SK-MEL-5 (cell line): ENCODE results near the gene PLXNA2. TPM values are rescaled to one million over a fixed set of nuclear protein-coding genes. Genes with fewer than 3 reads are reported as not detected.

Source experiments
- DNase-seq: peaks from one replicate; pipeline ENCODE4 v3.0.0-alpha.2; 2016; ENCODE audit warnings: low read depth, low spot score
- in situ Hi-C: cut with HindIII; loops from 2 replicates; pipeline ENCODE4 v1.10.0; 2016; ENCODE audit warnings: low sequenced_read_pairs, high pct_unique_total_duplicates, low pct_unique_long_range_greater_than_20kb
- total RNA-seq: library from RNA; depleted of rRNA; stranded (reverse); fragments of >200 nt; shearing (Covaris generic); gene quantifications from 2 replicates; pipeline ENCODE4 v1.2.3, GENCODE V29; 2014

Gene PLXNA2
- total RNA-seq, 1 experiment from 2014 or later = 0.34 TPM

DNA sequence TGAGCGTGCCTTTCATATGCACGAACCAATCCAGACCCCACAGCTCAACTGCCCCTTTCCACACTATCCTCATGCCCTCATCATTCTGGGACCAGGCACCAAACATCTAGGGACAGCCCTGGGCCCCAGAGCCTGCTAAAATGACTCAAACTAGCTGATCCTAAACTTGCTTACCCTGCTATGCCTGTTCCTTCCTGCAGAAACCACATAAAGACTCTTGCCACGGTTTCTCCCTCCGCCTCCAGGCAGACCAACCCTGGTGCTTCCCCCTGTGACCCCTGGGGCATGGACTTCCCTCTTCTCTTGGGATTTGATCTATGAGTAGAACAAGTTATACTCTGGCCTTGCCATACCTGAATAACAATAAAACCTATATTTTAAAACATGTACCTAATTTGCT, 195.3 kb downstream of the PLXNA2 start:
- no peak for DNase-seq
- in situ Hi-C loops = no loop called here

- DNase-seq = no peak
- in situ Hi-C loops = no loop called here
These were observed 196.2 kb downstream of the PLXNA2 start for GRCh38 chr1:208047975-208048374.

GRCh38 chr1:208047476-208047934, 196.7 kb downstream of the PLXNA2 start:
- in situ Hi-C loops = no loop called here

GRCh38 chr1:208045463-208046260, 198.5 kb downstream of the PLXNA2 start:
- peak; percentile 69 for DNase-seq
- in situ Hi-C loops = no loop called here

More at GRCh38 chr1:208047476-208047934, 196.7 kb downstream of the PLXNA2 start:
- no peak for DNase-seq

DNA sequence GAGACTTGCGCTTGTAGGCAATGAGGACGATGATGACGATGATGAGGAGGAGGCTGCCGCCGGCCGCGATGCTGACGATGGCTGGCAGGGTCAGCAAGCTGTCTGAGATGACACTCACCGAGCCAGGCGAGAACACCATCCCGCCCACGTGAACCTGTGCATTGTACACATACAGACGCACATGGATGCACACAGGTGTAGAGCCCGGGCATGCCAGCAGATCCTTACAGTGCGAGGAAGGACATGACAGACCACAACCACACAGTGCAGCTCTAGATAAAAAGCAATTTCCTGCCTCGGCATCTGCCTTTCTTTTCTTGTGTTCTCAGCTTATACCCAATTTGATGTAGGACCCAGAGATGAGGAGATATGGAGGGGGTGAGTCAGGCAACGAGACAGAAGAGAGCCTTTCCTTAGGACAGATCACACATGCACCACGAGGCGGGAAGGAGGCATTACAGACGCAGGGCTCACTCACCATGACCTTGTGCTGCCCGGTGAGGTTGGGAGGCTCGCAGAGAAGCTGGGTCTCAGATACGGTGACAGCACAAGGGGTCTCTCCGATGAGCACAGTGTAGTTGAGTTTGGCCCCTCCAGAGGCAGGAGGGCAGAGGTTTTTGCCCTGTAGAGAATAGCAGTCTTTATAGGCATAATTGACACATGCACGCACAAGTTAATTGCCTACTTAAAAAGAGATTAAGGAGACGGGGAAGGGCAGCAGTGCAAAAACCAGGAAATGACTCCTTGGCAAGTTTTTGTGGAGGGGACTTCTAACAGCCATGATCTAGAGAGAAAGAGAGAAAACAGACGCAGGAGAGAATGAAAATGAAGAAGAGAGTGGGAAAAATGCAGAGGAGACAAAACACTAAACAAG, 199.4 kb downstream of the PLXNA2 start:
- in situ Hi-C loops = no loop called here
- no peak for DNase-seq

- no peak for DNase-seq
- in situ Hi-C loops = no loop called here
These were observed 200.4 kb downstream of the PLXNA2 start for GRCh38 chr1:208043691-208044181.

- no peak for DNase-seq
- in situ Hi-C loops = no loop called here
These were observed 201.3 kb downstream of the PLXNA2 start for GRCh38 chr1:208042868-208043267.

DNA sequence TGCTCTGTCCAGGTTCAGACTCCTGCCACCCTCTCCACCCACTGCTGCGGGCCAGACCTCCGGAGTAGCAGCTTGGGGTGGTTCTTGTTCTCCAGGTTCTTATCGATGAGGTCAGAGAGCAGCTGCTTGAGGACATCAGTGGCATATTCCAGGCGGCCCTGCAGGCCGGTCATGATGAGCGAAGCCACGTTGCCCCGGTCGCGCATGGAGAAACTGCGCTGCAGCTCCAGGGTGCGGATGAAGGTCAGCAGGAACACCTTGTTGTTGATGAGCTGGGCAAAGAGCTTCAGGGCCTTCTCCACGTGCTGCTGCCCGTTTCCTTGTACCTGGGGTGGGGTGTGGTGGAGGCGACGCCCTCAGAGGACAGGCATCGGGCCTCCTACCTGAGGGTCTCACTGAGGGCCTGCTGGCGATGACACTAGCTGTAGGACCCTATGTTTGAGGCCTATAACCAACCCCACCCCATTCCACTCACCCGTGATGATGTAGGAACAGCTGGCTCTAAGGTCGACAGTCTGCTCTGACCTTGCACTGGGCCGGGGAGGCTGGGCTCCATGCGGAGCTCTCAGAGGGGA, 202.1 kb downstream of the PLXNA2 start:
- in situ Hi-C loops = no loop called here
- DNase-seq = no peak

GRCh38 chr1:208041505-208041904, 202.7 kb downstream of the PLXNA2 start:
- DNase-seq = no peak
- in situ Hi-C loops = no loop called here

DNA sequence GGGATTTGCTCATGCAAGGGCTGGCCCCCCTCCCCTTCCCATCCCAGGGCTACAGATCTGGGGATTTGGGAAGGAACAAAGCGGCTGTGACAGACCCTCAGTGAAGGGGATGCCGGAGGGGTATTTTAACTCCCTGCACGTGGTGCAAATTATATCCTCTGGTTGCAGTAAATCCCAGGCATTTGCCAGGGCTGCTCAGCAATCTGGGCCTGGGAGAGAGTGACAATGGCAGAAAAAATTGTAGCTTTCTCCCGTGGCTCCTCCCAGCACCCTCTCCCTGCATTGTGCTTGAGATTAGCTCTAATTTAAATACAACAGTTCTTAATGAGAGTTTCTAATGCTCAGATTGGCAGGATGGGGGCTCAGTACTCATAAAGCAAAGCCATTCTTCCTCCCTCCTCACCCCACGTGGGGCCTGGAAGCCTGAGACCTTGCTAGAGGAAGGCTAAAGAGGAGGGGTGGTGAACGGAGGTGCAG, 203.3 kb downstream of the PLXNA2 start:
- in situ Hi-C loops = no loop called here
- DNase-seq = no peak

DNA sequence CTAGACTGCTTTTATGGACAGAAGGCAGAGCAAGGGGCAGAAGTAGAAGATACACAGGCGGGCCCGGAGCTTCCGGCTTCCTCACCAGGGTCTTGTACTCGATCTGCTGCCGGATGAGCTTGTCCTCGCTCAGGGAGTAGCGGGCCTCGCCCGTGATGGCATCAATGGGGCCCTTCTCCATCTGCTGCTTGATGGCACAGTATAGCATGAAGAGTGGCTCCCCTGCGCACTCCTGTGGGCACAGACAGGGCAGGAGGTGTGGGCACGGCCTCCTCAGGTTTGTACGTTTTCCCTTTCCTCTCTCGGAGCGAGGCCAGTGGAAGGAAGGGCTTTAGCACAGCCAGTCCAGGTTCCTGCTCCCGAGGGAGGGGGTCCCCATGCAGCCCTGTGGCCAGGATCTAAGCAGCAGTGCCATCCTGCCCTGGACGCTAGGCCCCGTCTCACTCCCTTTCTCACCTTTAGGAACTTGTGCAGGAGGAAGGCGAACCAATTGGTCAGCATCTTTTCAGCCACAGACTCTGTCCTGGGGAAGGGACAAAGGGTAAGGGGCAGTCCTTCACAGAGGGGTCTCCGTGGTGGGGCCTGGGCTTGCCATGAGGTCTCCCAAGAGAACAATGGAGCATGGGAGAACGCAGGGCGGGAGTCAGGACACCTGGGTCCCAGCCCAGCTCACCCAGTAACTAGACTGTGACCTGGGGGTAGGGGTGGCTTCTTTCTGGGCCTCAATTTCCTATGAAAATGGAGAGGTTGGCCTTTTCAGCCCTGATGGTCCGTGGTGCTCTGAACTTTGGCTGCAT, 204.4 kb downstream of the PLXNA2 start:
- DNase-seq = no peak
- in situ Hi-C loops = no loop called here

DNA sequence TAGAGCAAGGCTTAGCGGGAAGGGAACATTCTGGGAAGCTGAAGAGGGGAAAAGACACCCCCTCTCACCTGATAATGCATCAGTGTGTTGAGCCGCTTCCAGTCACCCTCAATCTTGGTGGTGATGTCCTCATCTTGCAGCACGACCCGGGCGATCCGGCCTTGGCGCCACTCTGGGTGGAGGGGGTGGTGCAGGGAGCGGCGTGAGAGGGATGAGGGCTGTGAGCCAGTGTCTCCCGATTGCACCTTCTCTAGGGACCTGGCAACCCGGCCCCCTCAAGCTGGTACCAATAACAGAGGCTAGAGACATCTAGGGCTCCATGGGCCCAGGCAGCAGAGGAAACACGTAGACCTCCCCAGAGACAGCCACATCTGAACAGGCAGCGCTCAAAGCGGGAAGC, 205.9 kb downstream of the PLXNA2 start:
- no peak for DNase-seq
- in situ Hi-C loops = no loop called here

DNA sequence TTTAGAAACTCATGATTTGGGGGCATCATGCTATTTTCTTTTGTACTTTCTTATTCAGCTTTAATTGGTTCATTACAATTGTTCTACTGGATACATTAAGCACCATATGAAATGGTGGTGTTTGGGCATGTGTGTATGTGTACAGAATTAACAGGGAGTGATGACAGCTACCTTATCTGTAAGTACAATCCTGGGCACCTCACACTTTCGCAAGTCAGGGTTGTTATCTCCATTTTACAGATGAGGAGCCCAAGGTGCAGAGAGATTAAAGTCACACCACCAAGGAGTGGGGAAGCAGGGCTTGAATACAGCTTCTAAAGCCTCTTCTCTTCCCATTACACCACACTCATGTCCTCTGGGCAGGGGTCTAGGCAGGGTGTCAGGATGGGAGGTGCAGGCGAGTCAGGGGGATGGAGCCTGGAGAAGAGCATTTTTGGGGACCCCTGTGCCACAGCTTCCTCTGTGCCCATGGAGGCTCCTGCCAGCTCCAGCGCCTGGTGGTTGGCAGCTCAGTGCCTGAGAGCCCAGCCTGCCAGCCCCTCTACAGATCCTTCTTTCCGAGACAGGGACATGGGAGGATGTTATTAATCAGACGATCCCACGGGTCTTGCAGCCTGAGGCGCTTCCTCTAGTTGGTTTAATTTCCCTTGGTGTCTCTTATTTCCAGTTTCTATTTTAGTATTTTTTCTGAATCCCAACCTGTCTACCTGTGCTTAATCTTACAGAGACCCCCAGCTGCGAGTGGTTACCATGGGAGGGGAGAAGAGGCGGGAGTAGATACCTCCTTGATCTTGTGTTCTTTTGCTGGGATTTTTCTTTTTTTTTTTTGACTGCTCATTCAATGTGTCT, 207.0 kb downstream of the PLXNA2 start:
- in situ Hi-C loops = no loop called here

GRCh38 chr1:208036106-208036808, 207.9 kb downstream of the PLXNA2 start:
- in situ Hi-C loops = no loop called here
- DNase-seq = peak; percentile 60

More for the DNA sequence above, 207.0 kb downstream of the PLXNA2 start:
- DNase-seq = no peak

- DNase-seq = no peak
- in situ Hi-C loops = no loop called here
These were observed 210.0 kb downstream of the PLXNA2 start for GRCh38 chr1:208034135-208034534.

GRCh38 chr1:208033236-208033635, 210.9 kb downstream of the PLXNA2 start:
- in situ Hi-C loops = no loop called here
- DNase-seq = no peak
